Uterus (tissue), 4 donors: Measurements from ENCODE around the gene PRMT7. TPM values are rescaled to one million over a fixed set of nuclear protein-coding genes. Genes with fewer than 3 reads are reported as not detected.

Experiments
- DNase-seq, 2 donors: peaks; one replicate each; pipeline ENCODE4 v3.0.0-alpha.2; 2019 to 2020
- H3K27ac ChIP-seq, 2 donors: fragments of 200-600 bp; sonication (generic); 1 replicate in 1 of 2; 2 replicates in 1 of 2; pipeline ENCODE4 v1.5.1; 2016 to 2018
- H3K27me3 ChIP-seq, 2 donors: fragments of 200-600 bp; sonication (generic); one replicate each; pipeline ENCODE4 v1.5.1; 2018 to 2019; ENCODE audit warnings: control low read depth in 1 of 2
- H3K36me3 ChIP-seq, 2 donors: fragments of 200-600 bp; sonication (generic); one replicate each; pipeline ENCODE4 v1.5.1; 2019; ENCODE audit warnings: control low read depth in 1 of 2
- H3K4me1 ChIP-seq, 2 donors: fragments of 200-600 bp; sonication (generic); one replicate each; pipeline ENCODE4 v1.5.1; 2018 to 2019; ENCODE audit warnings: control low read depth in 1 of 2
- H3K4me3 ChIP-seq, 2 donors: fragments of 200-600 bp; sonication (generic); 1 replicate in 1 of 2; 2 replicates in 1 of 2; pipeline ENCODE4 v1.5.1; 2018 to 2019; ENCODE audit warnings: mild to moderate bottlenecking in 1 of 2
- H3K9me3 ChIP-seq, 2 donors: fragments of 200-600 bp; sonication (generic); one replicate each; pipeline ENCODE4 v1.5.1; 2019; ENCODE audit warnings: control low read depth in 1 of 2
- CTCF ChIP-seq, 4 experiments: fragments of 200-600 bp in 2 of 4; fragments of 450-650 bp in 2 of 4; sonication (generic) in 2 of 4; IDR thresholded peaks; one replicate each; pipeline ENCODE4 v1.5.1; 2016 to 2019; ENCODE audit warnings: antibody characterized with exemption in 4 of 4, mild to moderate bottlenecking in 2 of 4, moderate library complexity in 1 of 4
- POLR2A ChIP-seq, 2 donors: fragments of 450-650 bp; IDR thresholded peaks; one replicate each; pipeline ENCODE4 v1.6.1; 2016; ENCODE audit warnings: antibody characterized with exemption in 2 of 2, mild to moderate bottlenecking in 1 of 2, moderate library complexity in 1 of 2
- intact Hi-C: fragments of 100-400 bp; cut with DNase I; formaldehyde crosslinking; loops from one replicate; pipeline ENCODE4 v1.15.1; 2023; ENCODE audit warnings: low total_unique reads
- total RNA-seq, 4 donors: library from RNA; depleted of rRNA in 3 of 4; stranded (reverse); fragments of >200 nt in 3 of 4; gene quantifications; one replicate each; pipeline versions ENCODE4 v1.1.0 to v1.2.4, GENCODE V29; 2014 to 2023
- donor health status: DM: yes; HTN: yes; CAD: no.

Gene PRMT7
- total RNA-seq, 4 donors from 2014 or later, result 8.2 to 111 (median 66.9) TPM

GRCh38 chr16:68389006-68389405 is 78.2 kb downstream of the PRMT7 start:
- no peaks in the 10 kb centered on the region for H3K9me3 ChIP-seq
- no peaks in the 10 kb centered on the region for H3K36me3 ChIP-seq
- no peak overlapping the region for H3K4me3 ChIP-seq
- intact Hi-C loops, result no loop called here
- TF ChIP-seq CTCF (IDR thresholded peaks at IDR 0.05), result no peak
- no peak for TF ChIP-seq POLR2A (IDR thresholded peaks at IDR 0.05)
- H3K4me1 ChIP-seq, result no peaks in the 10 kb centered on the region
- no peak for DNase-seq
- H3K27me3 ChIP-seq, result no peaks in the 10 kb centered on the region
- no peak overlapping the region for H3K27ac ChIP-seq

GRCh38 chr16:68389750-68390371 is 79.0 kb downstream of the PRMT7 start:
- H3K4me3 ChIP-seq, result no peak overlapping the region
- TF ChIP-seq CTCF (IDR thresholded peaks at IDR 0.05) (no peak), POLR2A (IDR thresholded peaks at IDR 0.05) (no peak)
- no peak overlapping the region for H3K27ac ChIP-seq
- intact Hi-C loops, result no loop called here
- H3K4me1 ChIP-seq, result no peaks in the 10 kb centered on the region
- H3K9me3 ChIP-seq, result no peaks in the 10 kb centered on the region
- DNase-seq, result no peak
- H3K36me3 ChIP-seq, result no peaks in the 10 kb centered on the region
- H3K27me3 ChIP-seq, result no peaks in the 10 kb centered on the region

GRCh38 chr16:68393333-68393732 is 82.5 kb downstream of the PRMT7 start:
- H3K36me3 ChIP-seq, result no peaks in the 10 kb centered on the region
- no peak for DNase-seq
- no peak overlapping the region for H3K27ac ChIP-seq
- H3K27me3 ChIP-seq, result no peaks in the 10 kb centered on the region
- TF ChIP-seq CTCF (IDR thresholded peaks at IDR 0.05), result no peak
- TF ChIP-seq POLR2A (IDR thresholded peaks at IDR 0.05), result no peak
- intact Hi-C loops, result no loop called here
- H3K4me3 ChIP-seq, result no peak overlapping the region
- no peaks in the 10 kb centered on the region for H3K9me3 ChIP-seq
- no peaks in the 10 kb centered on the region for H3K4me1 ChIP-seq

- DNase-seq, result no peak
- Histone ChIP-seq H3K9me3 (no peaks in the 10 kb centered on the region), H3K4me1 (no peaks in the 10 kb centered on the region), H3K36me3 (no peaks in the 10 kb centered on the region), H3K27me3 (no peaks in the 10 kb centered on the region), H3K4me3 (no peak overlapping the region), H3K27ac (no peak overlapping the region)
- no peak for TF ChIP-seq POLR2A (IDR thresholded peaks at IDR 0.05)
- TF ChIP-seq CTCF (IDR thresholded peaks at IDR 0.05), result no peak
- intact Hi-C loops, result no loop called here
Measured at GRCh38 chr16:68395167-68395786, 84.5 kb downstream of the PRMT7 start.

GRCh38 chr16:68395815-68396214 is 85.0 kb downstream of the PRMT7 start:
- Histone ChIP-seq H3K27ac (no peak overlapping the region), H3K4me3 (no peak overlapping the region), H3K36me3 (no peaks in the 10 kb centered on the region), H3K4me1 (no peaks in the 10 kb centered on the region), H3K9me3 (no peaks in the 10 kb centered on the region), H3K27me3 (no peaks in the 10 kb centered on the region)
- intact Hi-C loops, result no loop called here
- no peak for DNase-seq
- TF ChIP-seq CTCF (IDR thresholded peaks at IDR 0.05) (no peak), POLR2A (IDR thresholded peaks at IDR 0.05) (no peak)
